ENCODE results near the gene MAN1C1.

Gene MAN1C1

DNA sequence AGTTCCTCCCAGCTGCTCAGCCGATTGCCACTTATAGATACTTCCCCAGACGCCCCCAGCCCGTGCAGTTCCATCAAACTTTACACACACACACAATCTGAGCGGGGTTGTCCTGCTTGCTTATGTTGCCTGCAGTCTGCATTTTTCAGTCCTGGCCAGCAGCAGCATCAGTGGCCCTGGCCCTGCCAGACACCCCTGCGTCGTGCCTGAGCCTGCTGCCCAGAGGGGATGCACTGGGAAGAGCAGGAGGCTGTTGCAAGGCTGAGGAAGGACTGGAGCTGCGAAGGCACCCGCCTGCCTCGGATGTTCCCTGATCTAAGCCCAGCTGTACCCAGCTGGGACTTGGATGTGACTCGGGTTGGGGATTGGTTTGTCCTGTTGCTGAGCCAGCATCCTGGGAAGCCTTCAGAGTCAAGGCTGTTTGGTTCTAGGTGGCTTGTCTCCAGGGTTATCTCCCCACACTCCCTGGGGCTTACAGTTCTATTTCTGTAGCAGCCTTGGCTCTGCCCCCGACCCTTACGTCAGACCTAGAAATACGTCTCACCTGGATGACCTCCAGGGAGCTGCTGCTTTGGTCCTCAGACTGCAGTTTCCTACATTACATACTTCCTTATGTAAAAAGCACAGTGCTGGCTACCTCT lies 42.3 kb downstream of the MAN1C1 start:
- no peak for FAIRE-seq

DNA sequence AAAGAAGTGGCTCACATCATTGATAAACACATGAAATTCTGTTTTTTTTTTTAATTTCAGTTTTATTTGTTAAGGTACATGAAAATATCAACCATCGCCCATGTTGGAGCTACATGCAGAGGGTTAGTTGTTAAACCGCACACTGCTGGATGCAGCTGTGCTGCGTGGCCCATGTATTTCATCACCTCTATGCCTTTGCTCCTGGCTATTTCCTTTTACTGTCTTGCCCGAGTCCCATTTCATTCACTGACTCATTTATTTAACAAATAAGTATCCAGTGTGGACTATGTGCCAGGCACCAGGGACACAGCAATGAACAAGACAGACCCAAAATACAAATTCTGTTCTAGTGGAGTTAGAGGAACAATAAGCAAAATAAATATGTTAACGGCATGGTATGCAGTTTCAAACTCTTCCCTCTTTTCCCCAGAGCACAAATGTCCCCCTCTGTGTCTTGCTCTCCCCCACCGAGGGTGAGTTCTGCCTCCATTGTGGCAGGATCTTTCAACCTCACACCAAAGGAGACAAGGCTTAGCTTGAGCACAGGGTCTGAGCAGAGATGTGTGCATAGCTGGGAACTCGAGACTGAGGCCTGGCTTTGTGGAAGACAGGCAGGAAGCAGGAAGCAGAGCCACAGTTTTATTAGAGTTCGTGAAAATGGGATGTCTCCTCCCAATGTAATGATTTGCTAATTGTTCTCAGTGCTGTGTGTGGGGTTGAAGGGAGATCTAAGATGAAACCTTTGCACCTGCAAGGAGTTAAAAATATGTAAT lies 44.6 kb downstream of the MAN1C1 start:
- FAIRE-seq, result no peak

DNA sequence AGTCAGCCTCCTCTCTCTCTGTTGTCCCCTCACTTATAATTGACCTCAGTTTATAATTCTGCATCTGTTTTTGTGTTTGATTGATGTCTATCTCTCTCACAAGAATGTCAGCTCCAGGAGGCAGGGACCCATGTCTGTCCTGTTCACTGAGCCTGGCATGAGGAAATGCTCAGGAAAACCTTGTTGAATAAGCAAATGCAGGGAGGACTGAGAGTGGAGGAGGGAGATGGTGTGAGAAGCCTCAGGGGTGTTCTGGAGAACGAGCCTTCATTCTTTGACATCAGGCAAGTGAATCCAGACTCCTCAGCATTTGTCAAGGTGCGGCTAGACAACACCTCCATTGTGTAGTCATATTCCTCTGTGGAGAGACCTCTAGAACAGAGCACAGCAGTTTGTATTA lies 45.5 kb downstream of the MAN1C1 start:
- FAIRE-seq, result no peak

DNA sequence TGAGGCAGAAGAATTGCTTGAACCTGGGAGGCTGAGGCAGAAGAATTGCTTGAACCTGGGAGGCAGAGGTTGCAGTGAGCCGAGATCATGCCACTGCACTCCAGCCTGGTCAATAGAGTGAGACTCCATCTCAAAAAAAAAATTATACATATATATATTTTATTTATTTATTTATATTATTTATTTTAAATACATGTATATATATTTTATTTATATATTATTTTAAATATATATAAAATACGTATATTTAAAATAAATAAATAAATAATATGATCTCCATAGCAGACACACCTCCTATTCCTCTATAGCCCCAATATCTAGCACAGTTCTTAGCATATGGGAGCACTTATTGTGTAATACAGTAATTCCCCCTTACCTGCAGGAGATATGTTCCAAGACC lies 46.4 kb downstream of the MAN1C1 start:
- peak; percentile 13 for FAIRE-seq

DNA sequence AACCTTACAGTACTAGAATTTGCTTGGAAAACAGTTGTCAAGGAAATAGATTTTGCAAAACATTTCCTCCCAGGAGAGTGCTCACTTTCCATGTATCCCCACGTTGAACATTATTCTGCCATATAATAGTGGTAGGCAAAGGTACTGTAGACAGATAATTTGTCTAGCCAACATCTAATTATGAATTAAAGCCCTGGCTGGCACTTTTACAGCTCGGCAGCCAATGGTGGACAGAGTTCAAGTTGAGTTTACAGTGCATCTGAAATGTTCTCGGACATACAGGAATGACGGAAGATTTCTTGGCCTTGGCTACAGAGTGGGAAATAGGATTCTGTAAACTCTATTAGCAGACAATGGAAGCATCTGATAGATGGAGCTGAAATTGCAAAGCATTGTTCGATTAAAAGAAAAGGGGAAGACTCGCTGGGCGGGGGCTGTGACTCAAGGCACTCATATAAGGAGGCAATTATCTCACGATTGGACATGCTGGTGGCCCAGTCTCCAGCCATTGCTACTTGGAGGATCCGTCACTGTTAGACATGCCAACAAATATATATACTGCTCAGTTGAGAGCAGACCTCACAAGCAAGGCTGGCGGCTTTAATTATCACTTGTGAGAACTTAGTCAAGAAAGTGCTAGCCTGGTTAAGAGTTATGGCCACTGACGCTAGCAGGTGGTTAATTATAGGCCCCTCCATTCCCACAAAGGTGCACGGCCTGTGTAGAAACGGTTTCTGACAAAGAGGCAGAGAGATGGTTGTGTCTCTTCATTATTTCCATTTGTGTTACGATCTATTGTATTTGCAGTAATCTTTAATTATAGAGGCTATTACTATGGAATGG lies 48.0 kb downstream of the MAN1C1 start:
- no peak for FAIRE-seq

DNA sequence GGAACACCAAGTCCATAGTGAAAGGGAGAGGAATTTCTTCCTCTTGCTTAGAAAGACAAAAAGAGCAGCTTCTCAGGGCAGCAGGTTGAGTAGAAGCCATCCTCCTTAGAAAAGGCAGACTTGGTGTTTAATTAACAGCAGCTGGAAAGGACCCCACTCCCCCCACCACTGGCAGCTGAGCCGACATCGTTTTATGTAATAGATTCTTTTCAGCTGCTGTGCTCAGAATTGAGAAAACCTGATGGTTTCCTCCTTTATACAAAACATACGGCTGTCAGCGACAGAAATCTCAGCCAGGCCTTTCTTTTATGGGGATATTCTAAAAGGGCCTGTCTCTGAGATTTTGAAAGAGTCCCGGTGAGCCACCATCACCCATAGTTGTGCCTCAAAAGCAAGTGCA lies 49.9 kb downstream of the MAN1C1 start:
- no peak for FAIRE-seq

DNA sequence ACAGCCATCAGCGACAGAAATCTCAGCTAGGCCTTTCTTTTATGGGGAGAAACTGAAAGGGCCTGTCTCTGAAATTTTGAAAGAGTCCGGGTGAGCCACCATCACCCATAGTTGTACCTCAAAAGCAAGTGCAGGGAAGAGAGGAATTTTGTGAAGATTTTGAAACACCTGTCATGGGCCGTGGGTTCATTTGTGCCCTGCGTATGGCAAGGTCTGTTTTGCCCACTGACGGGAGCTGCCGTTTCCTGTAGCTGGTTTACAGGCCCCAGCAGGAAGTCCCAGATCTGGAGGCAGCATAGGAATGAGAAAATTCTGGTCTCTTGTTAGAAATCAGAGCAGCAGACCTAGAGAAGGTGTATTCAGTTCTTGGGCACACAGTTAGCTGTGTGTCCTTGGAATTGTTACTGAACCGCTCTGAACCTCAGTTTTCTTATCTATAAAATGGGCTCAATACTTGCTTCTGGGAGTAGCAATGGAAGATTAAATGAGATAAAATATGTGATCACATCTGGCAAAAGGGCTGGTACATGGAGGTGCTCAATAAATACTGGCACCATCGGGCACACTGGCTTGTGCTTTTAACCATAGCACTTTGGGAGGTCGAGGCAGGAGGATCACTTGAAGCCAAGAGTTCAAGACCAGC lies 52.5 kb downstream of the MAN1C1 start:
- FAIRE-seq, result no peak

DNA sequence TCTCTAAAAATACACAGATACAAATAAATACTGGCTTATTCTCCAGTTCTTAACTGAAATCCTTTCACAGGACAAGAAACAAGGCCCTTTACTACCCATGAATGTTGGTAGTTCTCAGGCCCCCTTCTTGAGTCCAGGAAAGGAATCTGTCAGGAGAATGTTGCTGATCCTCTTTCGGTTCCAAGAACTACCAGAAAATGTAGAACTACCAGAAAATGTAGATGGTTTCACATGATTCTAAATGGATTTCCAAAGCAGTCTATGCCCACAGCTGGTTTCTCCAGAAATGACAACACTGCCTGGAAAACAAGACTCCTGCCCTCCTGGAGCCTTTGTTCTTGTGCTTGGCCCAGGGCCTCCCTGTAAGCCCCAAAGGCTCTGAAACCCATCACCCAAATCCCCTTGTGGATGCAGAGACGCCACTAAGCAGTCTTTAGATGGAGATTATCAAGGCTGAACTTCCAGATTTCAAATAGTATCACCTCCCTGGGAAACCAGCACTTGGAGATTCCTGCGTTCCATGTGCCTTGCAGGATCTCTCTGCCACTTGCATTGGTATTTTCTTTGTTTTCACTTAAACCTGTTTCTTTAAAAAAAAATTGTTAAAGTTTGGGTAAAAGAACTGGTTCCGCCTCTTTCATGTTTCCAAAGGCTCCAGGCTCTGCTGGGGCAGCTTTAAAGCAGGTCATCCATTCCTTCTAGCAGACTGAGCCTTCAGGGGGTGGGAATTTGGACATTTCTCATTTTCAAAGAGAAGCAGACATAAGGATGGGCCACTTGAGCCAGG lies 53.4 kb downstream of the MAN1C1 start:
- FAIRE-seq, result no peak

DNA sequence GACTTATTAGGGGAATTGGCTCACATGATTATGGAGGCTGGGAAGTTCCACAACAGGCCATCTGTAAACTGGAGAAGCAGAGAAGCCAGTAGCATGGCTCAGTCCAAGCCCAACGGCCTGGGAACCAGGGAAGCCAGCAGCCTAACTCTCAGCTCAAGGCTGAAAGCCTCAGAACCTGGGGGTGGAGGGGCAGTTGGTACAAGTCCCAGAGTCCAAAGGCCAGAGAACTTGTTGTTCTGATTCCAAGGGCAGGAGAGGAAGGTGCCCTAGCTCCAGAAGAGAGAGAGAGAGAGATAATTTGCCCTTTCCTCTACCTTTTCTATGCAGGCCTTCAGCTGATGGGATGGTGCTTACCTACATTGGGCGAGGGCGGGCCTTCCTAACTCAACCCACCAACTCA lies 55.3 kb downstream of the MAN1C1 start:
- no peak for FAIRE-seq

DNA sequence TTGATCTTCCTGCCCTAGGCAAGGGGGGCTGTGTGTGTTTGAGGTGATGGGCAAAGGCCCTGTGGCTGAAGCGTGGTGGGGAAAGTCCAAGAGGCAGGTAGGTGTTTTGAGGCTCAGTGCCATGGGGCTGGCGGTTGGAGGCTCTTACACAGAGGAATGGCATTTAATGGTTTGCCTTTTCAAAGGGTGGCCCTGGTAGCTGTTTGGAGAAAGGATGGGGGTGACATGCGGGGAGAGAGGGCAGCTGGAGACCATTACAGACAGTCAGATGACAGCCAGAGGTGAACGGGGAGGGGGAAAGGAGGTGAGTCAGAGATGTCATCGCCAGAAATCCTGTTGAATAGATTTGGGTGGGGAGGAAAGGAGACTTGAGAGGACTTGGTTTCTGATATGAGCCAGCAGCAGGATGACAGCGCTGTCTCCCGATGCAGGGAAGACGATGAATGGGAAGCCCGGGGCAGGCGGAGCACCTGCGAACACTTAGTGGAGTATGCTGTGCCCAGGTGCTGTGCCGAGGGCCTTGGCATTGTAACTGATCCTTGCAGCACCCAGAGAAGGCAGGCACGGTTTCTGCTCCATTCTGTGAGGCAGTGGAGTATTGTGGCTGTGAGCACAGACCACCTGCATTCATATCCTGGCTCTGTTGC lies 56.3 kb downstream of the MAN1C1 start:
- no peak for FAIRE-seq

DNA sequence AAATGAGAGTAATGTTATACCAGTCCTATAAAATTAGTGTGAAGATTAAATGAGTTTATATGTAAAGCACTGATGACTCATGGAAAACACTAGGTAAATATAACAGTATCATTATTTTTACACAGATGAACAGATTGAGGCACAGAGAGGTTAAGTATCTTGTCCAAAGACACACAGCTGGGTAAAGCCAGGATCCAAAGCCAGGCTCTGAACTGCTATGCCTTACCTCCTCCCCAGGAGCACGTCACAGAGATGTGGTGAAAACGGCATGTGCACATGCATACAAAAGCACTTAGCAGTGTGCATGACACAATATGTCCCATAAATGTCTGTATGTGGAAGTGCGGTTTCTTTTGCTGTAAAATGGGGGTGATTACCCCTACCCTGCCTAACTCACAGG lies 56.9 kb downstream of the MAN1C1 start:
- FAIRE-seq, result no peak

DNA sequence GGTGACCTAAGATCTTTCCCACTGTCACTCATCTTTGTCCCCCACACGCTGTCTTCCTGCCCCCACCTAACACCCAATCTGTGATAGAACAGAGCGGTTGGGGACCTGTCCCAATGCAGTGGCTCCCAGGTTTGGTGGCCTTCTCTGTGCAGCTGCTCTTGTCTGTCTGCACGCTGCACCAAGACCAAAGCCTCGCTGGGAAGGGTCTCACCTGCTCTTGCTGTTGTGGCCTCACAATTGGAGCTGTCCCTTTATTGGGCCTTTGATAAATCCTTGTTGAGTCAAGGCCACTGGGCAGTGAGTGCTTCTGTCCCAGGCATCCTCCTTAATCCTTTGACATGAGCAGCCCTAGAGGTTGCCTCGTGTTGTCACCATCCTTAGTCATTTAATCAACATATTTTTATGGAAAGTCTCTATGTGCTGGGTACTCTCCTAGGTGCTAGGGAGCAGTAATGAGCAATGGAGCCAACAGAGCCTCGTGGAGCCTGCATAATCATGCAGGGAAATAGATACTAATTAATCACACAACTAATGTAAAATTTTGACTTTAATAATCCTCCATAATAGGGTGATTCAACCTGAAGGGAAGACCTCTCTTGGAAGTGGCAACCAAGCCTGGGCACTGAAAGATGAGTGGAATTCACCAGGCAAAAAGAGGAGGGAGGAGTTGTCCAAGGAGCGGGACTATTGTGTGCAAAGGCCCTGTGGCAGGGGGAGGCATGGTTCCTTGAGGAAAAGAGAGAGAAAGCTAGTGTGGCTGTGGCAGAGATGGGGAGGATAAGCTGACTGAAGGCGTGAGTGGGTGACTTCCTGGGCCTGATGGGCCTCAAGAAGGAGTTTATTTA lies 57.6 kb downstream of the MAN1C1 start:
- FAIRE-seq, result no peak

DNA sequence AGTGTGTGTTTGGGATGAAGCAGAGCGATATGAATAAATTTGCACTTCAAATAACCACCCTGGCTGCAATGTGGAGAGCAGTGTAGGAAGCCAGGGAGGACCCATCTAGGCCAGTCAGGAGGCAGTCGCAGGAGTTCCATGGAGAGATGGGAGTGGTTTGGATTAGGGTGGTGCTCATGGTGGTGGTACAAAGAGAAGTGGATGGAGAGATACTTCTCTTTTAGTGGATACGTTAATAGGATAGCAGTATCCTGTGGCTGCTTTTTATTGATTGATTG lies 58.2 kb downstream of the MAN1C1 start:
- no peak for FAIRE-seq

DNA sequence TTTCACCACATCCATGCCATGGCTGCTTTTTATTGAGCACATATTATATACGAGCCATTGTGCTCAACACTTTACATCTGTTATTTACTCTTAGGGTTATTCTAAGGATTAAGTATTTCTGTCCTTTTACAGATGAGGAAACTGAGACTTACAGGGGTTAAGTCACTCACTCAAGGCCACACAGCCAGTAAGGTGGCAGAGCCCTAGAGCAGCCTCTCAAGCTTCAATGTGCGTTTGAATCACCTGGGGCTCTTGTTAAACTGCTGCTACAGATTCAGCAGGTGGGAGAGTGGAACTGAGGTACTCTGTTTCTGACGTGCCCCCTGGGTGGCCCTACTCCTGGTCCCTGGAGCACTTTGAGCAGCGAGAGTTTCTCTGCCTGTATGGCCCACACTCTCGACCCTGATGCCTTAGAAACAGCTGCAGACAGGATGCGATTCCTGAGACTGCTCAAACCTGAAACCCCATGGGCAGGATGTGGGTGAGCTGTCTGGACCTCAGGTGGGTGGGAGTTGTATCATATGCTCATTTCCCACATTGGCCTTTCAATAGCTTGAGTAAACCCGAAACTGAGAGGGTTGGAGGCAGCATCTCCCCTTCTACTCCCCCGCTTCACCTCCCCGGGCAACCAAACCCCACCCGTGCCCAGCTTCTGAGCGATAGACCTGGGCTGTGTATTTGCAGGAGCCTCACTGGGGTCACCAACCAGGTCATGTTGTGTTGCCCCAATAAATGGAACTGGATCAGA lies 59.3 kb downstream of the MAN1C1 start:
- no peak for FAIRE-seq

DNA sequence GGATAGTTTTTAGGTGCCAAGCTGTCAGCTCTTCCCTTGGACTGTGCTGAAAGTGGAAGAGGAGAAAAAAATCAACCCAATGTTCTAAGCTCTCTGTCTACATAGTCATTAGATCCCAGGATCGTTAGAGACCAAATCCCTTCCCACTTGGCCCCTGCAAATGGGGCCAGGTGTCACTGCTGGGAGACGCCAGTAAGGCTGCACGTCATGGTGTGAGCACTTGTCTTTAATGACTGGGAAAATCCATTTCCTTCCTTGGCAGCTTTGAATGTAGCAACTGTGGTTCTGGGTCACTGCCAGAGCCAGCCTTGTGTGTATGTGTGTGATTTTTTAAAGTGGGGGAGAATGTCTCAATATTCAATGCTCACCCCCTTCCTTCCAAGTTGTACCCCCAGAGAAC lies 59.9 kb downstream of the MAN1C1 start:
- no peak for FAIRE-seq

DNA sequence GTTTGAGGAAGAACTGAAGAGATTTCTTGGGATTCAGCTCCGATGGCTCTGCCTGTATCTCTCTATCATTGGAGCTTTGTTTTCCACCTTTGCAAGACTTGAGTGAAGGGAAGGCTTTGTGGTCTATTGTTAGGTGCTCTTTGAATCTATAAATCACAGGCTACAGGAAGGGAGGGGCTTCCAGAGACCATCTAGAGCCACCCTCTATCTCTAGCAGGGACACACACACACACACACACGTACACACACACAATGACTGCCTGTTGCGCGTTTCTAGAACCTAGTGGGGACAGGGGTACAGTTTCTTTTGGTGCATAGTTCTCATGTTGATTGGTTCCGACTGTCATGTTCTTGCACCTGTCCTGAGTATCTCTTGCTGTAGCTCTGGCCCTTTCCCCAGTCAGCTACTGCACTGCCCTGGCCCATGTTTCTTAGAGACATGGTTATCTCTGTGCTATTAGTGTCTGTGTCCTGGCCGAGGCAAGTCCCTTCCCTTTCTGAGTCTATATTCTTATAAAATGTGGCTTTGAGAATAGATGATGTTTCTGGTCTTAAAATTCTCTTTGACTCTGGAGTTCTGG lies 60.7 kb downstream of the MAN1C1 start:
- no peak for FAIRE-seq

DNA sequence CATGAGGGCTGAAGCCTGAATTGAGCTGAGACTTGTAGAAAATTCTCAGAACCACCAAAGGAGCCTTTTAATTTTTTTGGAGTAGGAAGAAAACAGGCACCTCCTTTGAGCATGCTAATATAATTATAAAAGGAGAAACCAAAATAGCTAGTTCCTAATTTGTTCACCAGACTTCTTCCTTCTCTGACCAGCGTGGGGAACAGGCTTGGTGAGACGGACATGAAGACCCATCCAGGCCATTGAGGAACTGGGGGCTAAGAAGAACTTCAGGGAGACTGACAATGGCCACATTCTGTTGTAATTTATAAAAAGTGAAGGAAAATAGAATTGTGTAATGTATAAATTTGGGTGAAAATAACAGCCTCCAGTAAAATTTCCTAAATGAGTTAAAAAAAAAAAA lies 62.6 kb downstream of the MAN1C1 start:
- FAIRE-seq, result no peak

DNA sequence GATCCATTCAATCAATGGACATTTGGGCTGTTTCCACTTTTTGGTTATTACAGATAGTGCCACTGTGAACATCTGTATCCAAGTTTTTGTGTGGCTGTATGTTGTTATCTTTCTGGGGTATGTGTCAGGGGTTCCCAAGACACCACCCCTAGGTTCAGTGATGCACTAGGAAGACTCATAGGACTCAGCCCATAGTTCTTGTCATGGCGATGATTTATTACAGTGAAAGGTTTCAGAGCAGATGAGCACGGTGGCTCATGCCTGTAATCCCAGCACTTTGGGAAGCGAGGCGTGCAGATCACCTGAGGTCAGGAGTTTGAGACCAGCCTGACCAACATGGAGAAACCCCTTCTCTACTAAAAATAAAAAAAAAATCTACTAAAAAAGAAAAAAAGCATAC lies 64.1 kb downstream of the MAN1C1 start:
- no peak for FAIRE-seq

DNA sequence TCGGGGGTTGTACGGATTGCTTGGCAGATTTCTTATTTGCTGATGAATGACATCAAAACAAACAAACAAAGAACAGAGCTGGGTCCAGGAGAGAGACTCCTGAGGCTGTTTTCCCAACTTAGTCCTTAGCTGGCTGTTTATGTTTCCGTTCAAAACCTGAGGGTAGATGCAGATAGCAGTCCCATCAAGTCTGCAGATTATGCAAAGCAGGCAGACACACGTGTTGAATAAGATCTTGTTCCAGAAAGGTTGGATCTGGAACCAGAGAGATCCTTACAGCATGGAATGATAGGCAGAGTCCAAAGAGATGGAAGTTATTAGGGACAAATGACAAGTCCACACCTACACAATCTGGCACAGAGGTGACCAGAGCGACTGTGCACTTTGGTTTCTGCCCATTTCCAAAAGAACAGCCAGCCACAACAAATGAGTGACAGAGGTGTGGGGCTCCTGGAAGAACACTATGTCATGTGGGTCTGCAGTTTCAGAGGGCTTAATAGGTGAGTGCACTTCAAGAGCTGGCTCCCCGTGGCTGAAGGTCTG lies 65.5 kb downstream of the MAN1C1 start:
- no peak for FAIRE-seq

DNA sequence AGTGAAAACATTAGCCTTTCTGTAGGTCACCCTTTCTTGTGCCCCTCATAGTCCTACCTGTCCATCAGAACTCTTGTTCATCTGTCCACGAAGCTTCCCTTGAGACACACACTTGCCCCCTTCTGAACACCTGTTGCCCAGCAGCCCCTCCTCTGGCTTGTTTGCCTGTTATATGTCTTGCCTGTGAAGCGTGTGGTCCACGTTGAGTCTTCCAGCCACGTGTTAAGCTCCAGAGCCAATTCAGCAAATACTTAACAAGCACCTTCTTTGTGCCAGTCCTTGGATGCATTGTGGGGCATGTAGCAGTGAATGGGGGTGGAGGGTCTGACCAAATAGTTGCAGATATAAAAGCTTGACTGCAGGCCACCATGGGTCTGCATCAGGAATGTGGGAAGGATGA lies 66.6 kb downstream of the MAN1C1 start:
- FAIRE-seq, result no peak
